DOHH2 (cell line): ENCODE data around the gene ZPBP.

Source experiments
- H3F3A ChIP-seq: fragments of 200-600 bp; sonication (generic), shearing (Covaris generic); 2 replicates; pipeline ENCODE4 v1.6.0; 2016; ENCODE audit warnings: antibody characterized with exemption, mild to moderate bottlenecking; ENCODE audit not compliant: control insufficient read depth, insufficient read depth
- H3K27ac ChIP-seq: fragments of 200-600 bp; sonication (generic); 2 replicates; pipeline ENCODE4 v1.5.1; 2014; ENCODE audit warnings: low read depth, mild to moderate bottlenecking, low read length, moderate library complexity
- H3K27me3 ChIP-seq: fragments of 200-600 bp; sonication (generic); 2 replicates; pipeline ENCODE4 v1.6.1; 2014; ENCODE audit warnings: mild to moderate bottlenecking, low read length, mixed read lengths; ENCODE audit not compliant: control insufficient read depth
- H3K36me3 ChIP-seq: fragments of 200-600 bp; sonication (generic); 2 replicates; pipeline ENCODE4 v1.6.1; 2014; ENCODE audit warnings: mild to moderate bottlenecking, low read length, moderate library complexity, mixed read lengths; ENCODE audit not compliant: control insufficient read depth
- H3K4me1 ChIP-seq: fragments of 200-600 bp; sonication (generic); 2 replicates; pipeline ENCODE4 v1.6.1; 2014; ENCODE audit warnings: mild to moderate bottlenecking, low read length, mixed read lengths; ENCODE audit not compliant: control insufficient read depth
- H3K4me2 ChIP-seq: fragments of 200-600 bp; sonication (generic); 2 replicates; pipeline ENCODE4 v1.6.0; 2014; ENCODE audit warnings: mild to moderate bottlenecking, low read length, moderate library complexity
- H3K4me3 ChIP-seq: fragments of 200-600 bp; sonication (generic); 2 replicates; pipeline ENCODE4 v1.5.1; 2014; ENCODE audit warnings: mild to moderate bottlenecking, low read length, mixed read lengths
- H3K79me2 ChIP-seq: fragments of 200-600 bp; sonication (generic); 2 replicates; pipeline ENCODE4 v1.6.1; 2014; ENCODE audit warnings: mild to moderate bottlenecking, low read length, mixed read lengths; ENCODE audit not compliant: control insufficient read depth
- H3K9me2 ChIP-seq: fragments of 200-600 bp; sonication (generic); replicated peaks from 2 replicates; pipeline ENCODE4 v1.6.1; 2014; ENCODE audit warnings: mild to moderate bottlenecking, low read length, mixed read lengths; ENCODE audit not compliant: control insufficient read depth
- H3K9me3 ChIP-seq: fragments of 200-600 bp; sonication (generic); 2 replicates; pipeline ENCODE4 v1.6.1; 2014; ENCODE audit warnings: antibody characterized with exemption, low read length, mixed read lengths; ENCODE audit not compliant: control insufficient read depth, insufficient read depth
- H4K20me1 ChIP-seq: fragments of 200-600 bp; sonication (generic); 2 replicates; pipeline ENCODE4 v1.6.0; 2014; ENCODE audit warnings: low read depth, mild to moderate bottlenecking, antibody characterized with exemption, low read length, moderate library complexity; ENCODE audit not compliant: control insufficient read depth, insufficient read depth
- CTCF ChIP-seq: fragments of 200-600 bp; sonication (generic); IDR thresholded peaks from one replicate; pipeline ENCODE4 v1.5.1; 2014; ENCODE audit warnings: antibody characterized with exemption, mild to moderate bottlenecking, low read depth, low read length; ENCODE audit not compliant: poor library complexity, severe bottlenecking
- EZH2phosphoT487 ChIP-seq: fragments of 200-600 bp; sonication (generic); IDR thresholded peaks from 2 replicates; pipeline ENCODE4 v1.6.1; 2017; ENCODE audit warnings: borderline replicate concordance, mild to moderate bottlenecking, antibody characterized with exemption, low read length, moderate library complexity, mixed read lengths

The ZPBP gene

GRCh38 chr7:50022991-50023390 lies 70.1 kb downstream of the ZPBP start:
- no peaks in the 10 kb centered on the region for H3K4me1 ChIP-seq
- no peaks in the 10 kb centered on the region for H3K79me2 ChIP-seq
- H4K20me1 ChIP-seq: no peaks in the 10 kb centered on the region
- H3K27ac ChIP-seq: no peak overlapping the region
- H3F3A ChIP-seq: no peaks in the 10 kb centered on the region
- no peak for TF ChIP-seq CTCF
- no peak for TF ChIP-seq EZH2phosphoT487
- no peak overlapping the region for H3K4me2 ChIP-seq
- no peaks in the 10 kb centered on the region for H3K9me3 ChIP-seq
- no peaks in the 10 kb centered on the region for H3K36me3 ChIP-seq
- no peak overlapping the region for H3K4me3 ChIP-seq
- no peaks in the 10 kb centered on the region for H3K9me2 ChIP-seq
- peaks cover 16% of the 10 kb centered on the region for H3K27me3 ChIP-seq

- Histone ChIP-seq H3K9me3 (no peaks in the 10 kb centered on the region), H3K4me1 (no peaks in the 10 kb centered on the region), H3K79me2 (no peaks in the 10 kb centered on the region), H3K9me2 (no peaks in the 10 kb centered on the region), H3K4me3 (no peak overlapping the region), H4K20me1 (no peaks in the 10 kb centered on the region), H3K36me3 (no peaks in the 10 kb centered on the region), H3F3A (no peaks in the 10 kb centered on the region), H3K27ac (no peak overlapping the region), H3K27me3 (peaks cover 16% of the 10 kb centered on the region), H3K4me2 (no peak overlapping the region)
- TF ChIP-seq CTCF (no peak), EZH2phosphoT487 (no peak)
These were observed 70.6 kb downstream of the ZPBP start for GRCh38 chr7:50022451-50022850.

GRCh38 chr7:49995681-49996080 lies 97.4 kb downstream of the ZPBP start:
- Histone ChIP-seq H3K79me2 (no peaks in the 10 kb centered on the region), H3K27ac (no peak overlapping the region), H3K9me2 (no peaks in the 10 kb centered on the region), H3K27me3 (peaks cover 9% of the 10 kb centered on the region; the same call in 1 of the 2 replicates), H4K20me1 (no peaks in the 10 kb centered on the region), H3K36me3 (no peaks in the 10 kb centered on the region), H3K4me1 (no peaks in the 10 kb centered on the region), H3K4me2 (no peak overlapping the region), H3F3A (no peaks in the 10 kb centered on the region), H3K4me3 (no peak overlapping the region), H3K9me3 (no peaks in the 10 kb centered on the region)
- no peak for TF ChIP-seq EZH2phosphoT487
- no peak for TF ChIP-seq CTCF
